H1 (cell line): Measurements from ENCODE around the gene TRA2A. TPM values are rescaled to one million over a fixed set of nuclear protein-coding genes. Genes with fewer than 3 reads are reported as not detected.

ENCODE experiments used
- CTCF ChIA-PET: fragments of 300-600 bp; sonication (Branson Sonifier 250); formaldehyde crosslinking; loops from one replicate; lab custom pipeline; 2021; ENCODE audit not compliant: partially characterized antibody; lab: Charles Lee
- POLR2A ChIA-PET: fragments of 300-600 bp; sonication (Branson Sonifier 250); formaldehyde crosslinking; loops from one replicate; lab custom pipeline; 2021; ENCODE audit warnings: inconsistent platforms; ENCODE audit not compliant: partially characterized antibody; lab: Charles Lee
- DNase-seq, 2 experiments: peaks; one replicate each; pipeline versions ENCODE4 v3.0.0 to v3.0.0-alpha.2; 2010 to 2022; ENCODE audit warnings: low spot score in 2 of 2, low read depth in 1 of 2, mixed read lengths in 1 of 2
- FAIRE-seq: peaks from 2 replicates; lab custom pipeline; 2011; peaks lifted over from hg19 to GRCh38; lab: Jason Lieb, UNC
- H2AFZ ChIP-seq: 2 replicates; pipeline ENCODE4 v1.8.1; 2012; ENCODE audit warnings: low read length, inconsistent platforms
- H2AK5ac ChIP-seq: 2 replicates; pipeline ENCODE4 v1.6.1; 2013; ENCODE audit warnings: low read depth, low read length
- H2BK120ac ChIP-seq: replicated peaks from 2 replicates; pipeline ENCODE3; 2013; ENCODE audit warnings: low read depth, low read length, inconsistent platforms
- H2BK12ac ChIP-seq: 2 replicates; pipeline ENCODE4 v1.6.1; 2013; ENCODE audit warnings: low read depth, low read length
- H2BK15ac ChIP-seq: 2 replicates; pipeline ENCODE4 v1.6.1; 2013; ENCODE audit warnings: low read length
- H2BK20ac ChIP-seq: 2 replicates; pipeline ENCODE4 v1.6.1; 2013; ENCODE audit warnings: low read length
- H2BK5ac ChIP-seq: 2 replicates; pipeline ENCODE4 v1.6.1; 2013; ENCODE audit warnings: low read depth, low read length
- H3K14ac ChIP-seq: 2 replicates; pipeline ENCODE4 v1.6.1; 2013; ENCODE audit warnings: inconsistent platforms; ENCODE audit not compliant: insufficient read length
- H3K18ac ChIP-seq: 2 replicates; pipeline ENCODE4 v1.6.1; 2013; ENCODE audit warnings: low read length; ENCODE audit errors: extremely low read depth
- H3K23ac ChIP-seq: 2 replicates; pipeline ENCODE4 v1.6.1; 2013; ENCODE audit warnings: inconsistent platforms; ENCODE audit not compliant: insufficient read length
- H3K23me2 ChIP-seq: 2 replicates; pipeline ENCODE4 v1.6.1; 2013; ENCODE audit warnings: low read depth, low read length
- H3K27ac ChIP-seq: 2 replicates; pipeline ENCODE4 v1.6.1; 2011; ENCODE audit warnings: low read depth, low read length, inconsistent platforms
- H3K27me3 ChIP-seq, 4 experiments: replicated peaks in 1 of 4; 1 replicate in 1 of 4; 2 replicates in 3 of 4; pipeline versions ENCODE4 v1.6.1 to v1.8.1; 2011 to 2013; ENCODE audit warnings: low read length in 3 of 4, mild to moderate bottlenecking in 3 of 4, inconsistent platforms in 2 of 4, mixed read lengths in 2 of 4, moderate library complexity in 1 of 4; ENCODE audit not compliant: control insufficient read depth in 3 of 4, insufficient read depth in 3 of 4; ENCODE audit errors: extremely low read depth in 1 of 4
- H3K36me3 ChIP-seq, 4 experiments: 2 replicates each; pipeline versions ENCODE4 v1.6.1 to v1.8.1; 2011 to 2013; ENCODE audit warnings: mild to moderate bottlenecking in 4 of 4, low read length in 3 of 4, moderate library complexity in 2 of 4, control low read depth in 1 of 4, inconsistent platforms in 1 of 4; ENCODE audit not compliant: insufficient read depth in 4 of 4, control insufficient read depth in 2 of 4
- H3K4ac ChIP-seq: replicated peaks from 2 replicates; pipeline ENCODE3; 2013; ENCODE audit warnings: low read length, low read depth, mixed read lengths, inconsistent platforms; ENCODE audit not compliant: insufficient read length
- H3K4me1 ChIP-seq, 4 experiments: replicated peaks in 1 of 4; 1 replicate in 1 of 4; 2 replicates in 3 of 4; pipeline versions ENCODE4 v1.6.1 to v1.8.1; 2011 to 2013; ENCODE audit warnings: low read length in 3 of 4, inconsistent platforms in 2 of 4, mixed read lengths in 1 of 4; ENCODE audit not compliant: insufficient read depth in 4 of 4, control insufficient read depth in 3 of 4
- H3K4me2 ChIP-seq, 2 experiments: 2 replicates each; pipeline versions ENCODE4 v1.6.1 to v1.8.1; 2011 to 2013; ENCODE audit warnings: low read depth in 2 of 2, low read length in 2 of 2, control low read depth in 1 of 2, inconsistent platforms in 1 of 2, mild to moderate bottlenecking in 1 of 2; ENCODE audit not compliant: insufficient read depth in 1 of 2
- H3K4me3 ChIP-seq, 4 experiments: fragments of 200-600, 300-600 bp in 1 of 4; sonication (generic), shearing (Covaris generic), sonication (Bioruptor Twin) in 1 of 4; 2 replicates each; pipeline versions ENCODE4 v1.5.1 to v1.8.1; 2011 to 2016; ENCODE audit warnings: low read length in 4 of 4, low read depth in 3 of 4, control low read depth in 2 of 4, inconsistent platforms in 2 of 4, mild to moderate bottlenecking in 2 of 4, mixed read lengths in 1 of 4, moderate library complexity in 1 of 4; ENCODE audit not compliant: insufficient read depth in 2 of 4; ENCODE audit errors: extremely low read depth in 1 of 4
- H3K56ac ChIP-seq: replicated peaks from 2 replicates; pipeline ENCODE3; 2013; ENCODE audit warnings: low read depth, mild to moderate bottlenecking, mixed read lengths, low read length, inconsistent platforms; ENCODE audit not compliant: insufficient read length
- H3K79me1 ChIP-seq: 2 replicates; pipeline ENCODE4 v1.6.1; 2013; ENCODE audit warnings: low read depth, low read length, control low read depth
- H3K79me2 ChIP-seq, 2 experiments: 2 replicates each; pipeline versions ENCODE4 v1.6.1 to v1.8.1; 2012 to 2013; ENCODE audit warnings: low read length in 2 of 2, mild to moderate bottlenecking in 2 of 2, inconsistent platforms in 1 of 2; ENCODE audit not compliant: insufficient read depth in 2 of 2, control insufficient read depth in 1 of 2
- H3K9ac ChIP-seq, 4 experiments: replicated peaks in 1 of 4; 1 replicate in 1 of 4; 2 replicates in 3 of 4; pipeline versions ENCODE4 v1.6.1 to v1.8.1; 2011 to 2013; ENCODE audit warnings: low read depth in 3 of 4, low read length in 3 of 4, control low read depth in 2 of 4, mild to moderate bottlenecking in 2 of 4, moderate library complexity in 2 of 4, inconsistent platforms in 1 of 4; ENCODE audit errors: extremely low read depth in 1 of 4
- H3K9me3 ChIP-seq, 2 experiments: 2 replicates each; pipeline versions ENCODE4 v1.6.1 to v1.8.1; 2012 to 2013; ENCODE audit warnings: mild to moderate bottlenecking in 2 of 2, moderate library complexity in 2 of 2, control low read depth in 1 of 2, inconsistent platforms in 1 of 2, low read depth in 1 of 2, low read length in 1 of 2, mixed read lengths in 1 of 2; ENCODE audit not compliant: insufficient read depth in 2 of 2
- H4K20me1 ChIP-seq, 2 experiments: replicated peaks in 1 of 2; 2 replicates each; pipeline versions ENCODE3 to v1.8.1; 2011 to 2013; ENCODE audit warnings: inconsistent platforms in 2 of 2, low read length in 2 of 2, mild to moderate bottlenecking in 1 of 2; ENCODE audit not compliant: insufficient read depth in 2 of 2, control insufficient read depth in 1 of 2
- H4K5ac ChIP-seq: 2 replicates; pipeline ENCODE4 v1.6.1; 2013; ENCODE audit warnings: low read length, low read depth, mixed read lengths, inconsistent platforms; ENCODE audit not compliant: insufficient read length
- H4K8ac ChIP-seq: 2 replicates; pipeline ENCODE4 v1.8.0; 2013; ENCODE audit warnings: mild to moderate bottlenecking, moderate library complexity, low read length, inconsistent platforms; ENCODE audit not compliant: insufficient read depth; ENCODE audit errors: extremely low read depth
- H4K91ac ChIP-seq: replicated peaks from 2 replicates; pipeline ENCODE3; 2013; ENCODE audit warnings: low read length, mixed read lengths, inconsistent platforms; ENCODE audit not compliant: insufficient read length
- BCL11A ChIP-seq, 2 experiments: IDR thresholded peaks; one replicate each; pipeline ENCODE4 v1.6.1; 2011; ENCODE audit warnings: low read depth in 2 of 2, low read length in 2 of 2, mild to moderate bottlenecking in 2 of 2
- CTBP2 ChIP-seq: IDR thresholded peaks from 2 replicates; pipeline ENCODE4 v1.7.0; 2011; ENCODE audit warnings: borderline replicate concordance, mild to moderate bottlenecking, moderate library complexity, mixed read lengths, low read length; ENCODE audit not compliant: insufficient read depth, insufficient read length
- FOSL1 ChIP-seq: IDR thresholded peaks from 2 replicates; pipeline ENCODE4 v1.6.1; 2011; ENCODE audit warnings: mild to moderate bottlenecking, low read depth, low read length, moderate library complexity; ENCODE audit not compliant: insufficient read depth
- PHF8 ChIP-seq: fragments of 200-600 bp; sonication (generic); conservative IDR thresholded peaks from 2 replicates; pipeline ENCODE4 v1.7.1; 2012; ENCODE audit warnings: low read depth, mild to moderate bottlenecking, inconsistent platforms, low read length, moderate library complexity
- POLR2A ChIP-seq, 2 experiments: IDR thresholded peaks; 1 replicate in 1 of 2; 2 replicates in 1 of 2; pipeline ENCODE4 v1.6.1; 2011; ENCODE audit warnings: low read depth in 2 of 2, low read length in 2 of 2, mild to moderate bottlenecking in 2 of 2; ENCODE audit errors: control extremely low read depth in 1 of 2
- POU5F1 ChIP-seq: IDR thresholded peaks from 2 replicates; pipeline ENCODE4 v1.6.1; 2011; ENCODE audit warnings: low read depth, mild to moderate bottlenecking, low read length, moderate library complexity
- RNF2 ChIP-seq: fragments of 200-900, 300-1000 bp; sonication (generic); IDR thresholded peaks from 2 replicates; pipeline ENCODE4 v1.7.1; 2016; ENCODE audit warnings: borderline replicate concordance, low read depth, mild to moderate bottlenecking, antibody characterized with exemption, low read length; ENCODE audit not compliant: poor library complexity, severe bottlenecking; ENCODE audit errors: missing control alignments
- ZNF274 ChIP-seq: IDR thresholded peaks from 2 replicates; pipeline ENCODE4 v1.7.0; 2012; ENCODE audit warnings: low read length, borderline replicate concordance; ENCODE audit errors: extremely low read depth
- WGBS, 2 experiments: shearing (Covaris generic) in 1 of 2; methylation state at CpG; one replicate each; pipeline versions ENCODE4 v1.1.6 to v1.1.7; 2013 to 2015; ENCODE audit warnings: low lambda C conversion rate in 2 of 2, mixed read lengths in 2 of 2, inconsistent platforms in 1 of 2, low coverage in 1 of 2, missing lambda C conversion rate in 1 of 2; ENCODE audit not compliant: insufficient replicate concordance in 2 of 2, insufficient coverage in 1 of 2, insufficient read length in 1 of 2; ENCODE audit errors: extremely low coverage in 1 of 2, missing lambda C conversion rate in 1 of 2; 5-methylcytosine and 5-hydroxymethylcytosine counted together
- polyA plus RNA-seq, 7 experiments: library from polyadenylated mRNA; depleted of rRNA in 3 of 7; stranded (reverse) in 5 of 7; unstranded in 2 of 7; fragments of >200 nt in 5 of 7; fragments of 200-250 nt in 2 of 7; gene quantifications; 1 replicate in 5 of 7; 2 replicates in 1 of 7; 4 replicates in 1 of 7; pipeline versions ENCODE4 v1.2.1 to v1.2.3, GENCODE V29; 2011 to 2013; ENCODE audit warnings: missing spikeins in 2 of 7, mixed read lengths in 2 of 7
- total RNA-seq: library from RNA; stranded (reverse); fragmentation: NEBNext Ultra II Directional; extraction: Animal tissue kit (Norgen Biotek cat#: 25700); gene quantifications from 2 replicates; pipeline ENCODE4 v1.2.1, GENCODE V29; 2021

TRA2A gene
- total and polyA plus RNA-seq, 2 of the 8 experiments (the other 6 are each of a cell fraction or from before 2014, with no cell fraction given), result 116 to 125 TPM

GRCh38 chr7:23456093-23456492, 75.7 kb downstream of the TRA2A start:
- Histone ChIP-seq H2BK12ac (no peak overlapping the region), H4K91ac (no peak overlapping the region), H4K5ac (no peak overlapping the region), H3K14ac (no peak overlapping the region), H2AFZ (no peak overlapping the region), H3K27me3 (no peaks in the 10 kb centered on the region), H3K79me1 (peaks cover 5% of the 10 kb centered on the region; the same call in 1 of the 2 replicates), H3K4me1 (peaks cover 0 to 14% (median 9%) of the 10 kb centered on the region in 4 experiments; a peak in 6 of 7 replicates), H3K4me2 (peak overlapping the region in 1 of 2 experiments; percentile 2; a peak in 2 of 4 replicates), H2BK20ac (no peak overlapping the region), H4K8ac (no peak overlapping the region), H2BK5ac (no peak overlapping the region), H3K79me2 (peaks cover 64 to 100% of the 10 kb centered on the region in 2 experiments), H2BK120ac (no peak overlapping the region), H3K4ac (no peak overlapping the region), H2BK15ac (no peak overlapping the region), H3K23me2 (no peaks in the 10 kb centered on the region), H3K56ac (no peak overlapping the region), H3K4me3 (peak overlapping the region in 1 of 4 experiments; percentile 22; a peak in 1 of 8 replicates), H2AK5ac (no peak overlapping the region), H3K9me3 (no peaks in the 10 kb centered on the region), H3K18ac (no peak overlapping the region), H4K20me1 (peaks cover 37 to 44% of the 10 kb centered on the region in 2 experiments), H3K9ac (no peak overlapping the region), H3K36me3 (peaks cover 0 to 12% (median 4%) of the 10 kb centered on the region in 4 experiments; a peak in 3 of 8 replicates), H3K23ac (no peak overlapping the region), H3K27ac (no peak overlapping the region)
- no peak for FAIRE-seq
- WGBS, 2 experiments, result 84% methylated on average over 3 of the region's 3 CpGs; no CpG with 5 or more reads in 1 of the 2 experiments
- CTCF ChIA-PET, result interaction anchor here (1.3 to 2.9 kb wide), 6 partner anchors 12 to 65 kb away, joined by 3 to 11 read pairs (median 4); no protein-coding TSS in a partner anchor
- POLR2A ChIA-PET, result interaction anchor here (0.5 to 3.6 kb wide), 12 partner anchors 8 to 75 kb away, joined by 3 to 15 read pairs (median 4); no protein-coding TSS in a partner anchor
- DNase-seq, result no peak
- TF ChIP-seq PHF8 (no peak), POLR2A (IDR thresholded peaks at IDR 0.05; ENCODE audit: control extremely low read depth in 1 of 2, low read depth in 2 of 2, low read length in 2 of 2) (no peak), POU5F1 (no peak), FOSL1 (no peak), BCL11A (IDR thresholded peaks at IDR 0.05; ENCODE audit: low read depth in 2 of 2, low read length in 2 of 2) (no peak), CTBP2 (no peak), ZNF274 (no peak), RNF2 (no peak)
